RKO (cell line): ENCODE data around the gene CKAP4.

Experiments
- DNase-seq: peaks from one replicate; pipeline ENCODE4 v3.0.0-alpha.2; 2016; ENCODE audit warnings: low spot score

CKAP4 gene

GRCh38 chr12:106240821-106241220 lies 7.0 kb downstream of the CKAP4 start:
- no peak for DNase-seq

DNA sequence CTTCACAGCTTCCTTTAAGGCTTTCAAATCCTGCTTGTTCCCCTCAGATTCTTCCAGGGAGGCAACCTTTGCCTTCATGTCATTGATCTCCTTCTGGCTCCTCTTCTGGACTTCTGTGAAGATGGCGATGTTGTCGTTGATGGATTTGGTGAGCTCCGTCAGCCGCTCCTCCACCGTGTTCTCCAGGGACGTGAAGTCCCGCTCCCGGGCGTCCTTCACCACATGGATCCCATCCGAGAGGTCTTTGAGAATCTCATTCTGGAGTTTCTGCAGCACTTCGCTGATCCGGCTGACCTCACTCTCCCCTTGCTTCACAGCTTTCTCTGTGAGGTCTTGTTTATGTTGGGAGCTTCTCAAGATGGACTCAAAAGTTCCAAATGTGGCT lies 7.9 kb downstream of the CKAP4 start:
- no peak for DNase-seq

DNA sequence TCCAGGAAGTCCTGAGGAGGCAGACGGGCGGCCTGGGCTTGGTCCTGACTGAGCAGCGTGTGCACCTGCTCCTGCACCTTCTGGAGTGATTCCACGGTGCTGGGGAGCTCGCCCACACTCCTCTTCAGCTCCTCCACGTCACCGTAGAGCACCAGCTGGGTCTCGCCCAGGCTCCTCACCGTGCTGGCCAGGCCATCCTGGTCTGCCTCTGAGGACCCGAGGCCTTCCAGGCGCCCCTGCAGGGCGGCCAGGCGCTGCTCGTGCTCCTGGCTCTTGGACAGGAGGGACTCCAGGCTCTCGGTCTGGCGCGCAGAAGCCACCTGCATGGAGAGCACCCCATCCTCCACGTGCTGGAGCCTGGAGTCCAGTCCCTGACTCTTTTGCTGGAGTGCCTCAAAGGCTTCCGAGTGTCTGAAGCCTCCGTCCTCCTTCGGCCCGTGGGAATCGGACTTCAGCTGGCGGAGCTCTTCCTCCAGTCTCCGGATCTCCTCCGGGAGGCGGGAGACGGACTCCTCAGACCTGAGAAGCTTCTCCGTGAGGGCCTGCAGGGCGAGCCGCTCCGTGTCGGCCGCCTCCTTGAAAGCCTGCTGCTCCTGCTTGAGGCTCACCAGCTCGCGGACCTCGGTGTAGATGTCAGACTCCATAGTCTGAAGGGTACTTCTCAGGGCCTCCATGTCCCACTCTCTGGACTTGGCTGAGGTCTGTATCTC lies 8.4 kb downstream of the CKAP4 start:
- no peak for DNase-seq

- no peak for DNase-seq
These were observed 9.7 kb downstream of the CKAP4 start for GRCh38 chr12:106238146-106238545.

DNA sequence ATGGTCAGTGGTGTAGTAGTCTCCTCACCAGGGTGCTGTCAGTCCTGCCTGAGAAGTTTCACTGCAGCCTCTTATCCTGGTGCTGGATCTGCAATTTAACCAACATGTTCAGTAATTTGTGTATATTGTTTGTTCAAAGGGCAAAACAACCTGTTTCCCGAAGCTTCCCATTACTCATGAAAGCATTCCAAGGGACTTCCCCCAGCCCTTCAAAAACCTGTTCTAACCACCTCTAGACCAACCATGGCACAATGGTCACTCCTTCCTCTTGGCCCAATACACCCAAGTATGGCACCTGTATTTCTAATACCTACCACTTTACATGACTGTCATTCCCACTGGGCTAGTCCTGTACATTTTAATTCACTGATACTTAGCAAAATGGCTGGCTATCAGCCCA lies 12.1 kb downstream of the CKAP4 start:
- no peak for DNase-seq

GRCh38 chr12:106234449-106234848 lies 13.4 kb downstream of the CKAP4 start:
- no peak for DNase-seq

- no peak for DNase-seq
These were observed 14.8 kb downstream of the CKAP4 start for GRCh38 chr12:106233011-106233410.

- DNase-seq = no peak
These were observed 18.7 kb downstream of the CKAP4 start for GRCh38 chr12:106229036-106229591.

DNA sequence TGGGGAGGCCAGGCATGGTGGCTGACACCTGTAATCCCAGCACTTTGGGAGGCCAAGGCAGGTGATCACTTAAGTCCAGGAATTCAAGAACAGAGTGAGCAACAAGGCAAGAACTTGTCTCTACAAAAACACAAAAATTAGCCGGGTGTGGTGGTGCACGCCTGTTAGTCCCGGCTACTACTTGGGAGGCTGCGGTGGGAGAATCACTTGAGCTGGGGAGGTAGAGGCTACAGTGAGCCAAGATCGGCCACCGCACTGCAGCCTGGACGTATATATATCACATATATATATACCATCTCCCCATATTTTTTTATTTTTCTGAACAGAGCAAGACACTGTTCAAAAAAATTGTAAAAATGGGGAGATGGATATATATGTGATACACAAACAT lies 19.5 kb downstream of the CKAP4 start:
- no peak for DNase-seq

DNA sequence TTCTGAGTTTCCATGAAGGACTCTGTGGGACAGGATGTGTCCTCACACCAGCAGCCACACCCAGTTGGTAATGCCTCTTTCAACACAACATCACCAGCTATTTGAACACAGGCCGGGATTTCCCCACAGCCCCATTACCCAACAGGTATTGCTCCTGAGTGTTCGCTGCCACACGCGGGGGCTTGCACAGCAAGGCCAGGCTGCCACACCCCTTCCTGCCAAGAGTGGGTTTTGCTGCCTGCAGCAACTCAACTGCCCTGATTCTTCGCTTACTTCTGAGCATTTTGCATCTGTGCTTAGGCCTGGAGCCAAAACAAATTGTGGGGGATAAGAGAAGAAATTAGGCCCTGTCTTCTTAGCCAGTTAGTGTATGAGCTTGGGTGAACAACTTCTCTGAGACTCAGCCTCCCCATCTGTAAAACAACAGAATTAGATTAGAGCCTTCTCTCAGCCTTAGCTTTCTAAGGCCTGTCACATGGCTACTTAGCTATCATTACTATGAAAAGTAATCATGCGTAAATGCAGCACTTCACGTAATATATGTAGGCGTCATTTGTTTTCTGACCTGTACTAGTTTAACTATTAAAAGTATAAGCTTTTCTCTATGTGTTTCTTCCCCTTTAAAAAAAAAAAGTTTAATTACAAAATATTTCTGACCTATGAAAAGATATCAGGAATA lies 20.0 kb downstream of the CKAP4 start:
- DNase-seq = no peak

DNA sequence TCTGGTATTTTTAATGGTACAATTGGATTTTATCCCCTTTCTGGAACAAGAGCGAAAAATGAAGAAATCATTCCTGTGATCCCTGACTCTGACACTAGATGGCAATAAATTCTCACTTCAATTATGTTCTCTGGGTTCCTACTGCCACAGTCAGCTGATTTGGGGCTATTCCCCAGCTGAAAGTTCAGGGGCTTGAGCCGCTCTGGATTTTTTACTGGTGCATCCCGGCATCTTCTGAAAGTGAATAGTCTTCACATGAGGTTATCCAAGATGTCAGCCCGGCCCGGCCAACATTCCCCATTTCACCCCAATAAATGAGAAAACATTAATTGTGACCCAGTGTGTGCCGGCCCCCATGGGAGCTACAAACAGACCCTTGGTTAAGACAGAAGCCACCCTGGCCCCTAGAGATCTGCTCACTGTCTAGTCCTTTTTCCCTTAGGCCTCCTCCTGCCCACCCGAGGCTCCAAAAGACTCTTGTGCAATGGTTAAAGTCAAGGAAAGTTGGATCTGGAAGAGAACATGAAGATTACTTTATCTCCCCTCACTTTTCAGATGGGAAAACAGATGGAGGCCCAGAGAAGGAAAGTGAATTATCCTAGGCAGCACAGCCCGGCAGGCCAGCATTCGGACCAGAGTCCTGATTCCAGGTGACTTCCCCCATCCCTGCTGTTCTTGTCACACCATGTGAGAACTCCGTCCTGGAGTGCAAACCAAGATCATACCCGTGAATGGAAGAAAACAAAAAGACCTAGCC lies 20.8 kb downstream of the CKAP4 start:
- peak; percentile 66 for DNase-seq

DNA sequence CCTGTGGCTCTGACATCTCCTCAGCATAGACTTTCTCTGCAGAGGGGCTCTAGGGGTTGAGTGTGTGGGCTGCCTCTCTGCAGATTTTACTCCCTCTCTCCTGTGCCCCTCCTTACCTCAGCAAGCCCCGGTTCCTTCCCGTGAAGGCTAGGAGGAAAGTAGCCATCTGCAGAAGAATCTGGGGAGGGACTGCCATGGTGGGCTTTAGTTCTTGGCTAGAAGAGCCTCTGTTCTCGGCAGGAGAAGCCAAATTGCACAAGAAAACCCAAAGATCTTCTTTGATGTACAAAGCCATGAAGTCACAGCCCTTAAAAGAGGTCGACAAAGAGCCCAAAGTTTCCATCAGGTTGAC lies 23.5 kb downstream of the CKAP4 start:
- DNase-seq = no peak

GRCh38 chr12:106223485-106224354 lies 24.1 kb downstream of the CKAP4 start:
- DNase-seq = peak; percentile 59

GRCh38 chr12:106220536-106220935 lies 27.3 kb downstream of the CKAP4 start:
- DNase-seq = no peak

DNA sequence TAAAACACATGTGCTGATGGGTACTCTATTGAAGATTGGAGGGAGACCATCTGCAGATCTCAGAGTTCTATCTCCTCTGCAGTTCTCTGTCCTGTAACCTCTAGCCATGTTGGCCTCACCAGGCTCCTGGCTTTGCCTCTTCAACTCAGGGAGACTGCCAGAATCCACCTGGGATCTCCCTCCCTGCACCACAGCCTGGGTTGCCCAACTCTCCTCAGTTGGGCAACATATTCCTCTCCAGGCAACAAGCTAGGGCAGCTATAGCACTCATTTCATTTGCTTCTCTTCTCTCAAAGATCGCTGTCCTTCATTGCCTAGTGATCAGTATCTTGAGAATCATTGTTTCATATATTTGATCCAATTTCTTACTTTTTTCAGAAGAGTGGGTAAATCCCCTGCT lies 28.8 kb downstream of the CKAP4 start:
- DNase-seq = no peak

DNA sequence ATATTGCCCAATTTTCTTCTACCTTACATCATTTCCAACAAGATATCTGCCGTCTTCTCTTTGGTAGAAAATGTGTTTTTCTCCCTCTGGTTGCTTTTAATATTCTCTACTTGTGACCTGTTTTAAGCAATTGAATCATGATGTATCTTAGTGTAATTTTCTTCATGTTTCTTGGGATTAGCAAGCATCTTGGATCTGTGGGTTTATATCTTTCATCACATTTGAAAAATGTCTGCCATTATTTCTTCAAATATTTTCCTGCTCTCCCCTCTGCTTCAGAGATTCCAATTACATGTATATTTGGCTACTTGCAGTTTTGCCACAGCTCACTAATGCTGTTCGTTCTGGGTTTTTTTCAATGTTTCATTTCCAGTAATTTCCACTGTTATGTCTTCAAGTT lies 30.1 kb downstream of the CKAP4 start:
- no peak for DNase-seq

DNA sequence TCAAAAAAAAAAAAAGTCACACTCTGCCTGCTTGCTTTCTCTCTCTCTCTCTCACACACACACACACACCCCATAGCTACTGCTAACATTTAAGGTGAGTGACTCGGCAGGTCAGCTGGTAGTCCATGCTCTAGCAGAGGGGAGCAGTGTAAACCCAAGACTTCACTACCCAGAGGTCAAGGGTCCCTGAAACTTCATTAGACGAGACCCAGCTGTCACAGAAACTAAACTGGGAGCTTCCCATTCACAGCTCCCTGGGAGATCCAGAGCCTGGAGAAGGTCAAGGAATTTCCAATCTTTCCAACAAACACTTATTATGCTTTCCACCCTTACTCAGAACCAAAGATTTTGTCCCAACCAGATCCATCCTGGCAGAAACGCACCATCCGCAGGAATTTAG lies 33.2 kb downstream of the CKAP4 start:
- DNase-seq = no peak

GRCh38 chr12:106213662-106214061 lies 34.2 kb downstream of the CKAP4 start:
- no peak for DNase-seq

- DNase-seq = no peak
These were observed 35.8 kb downstream of the CKAP4 start for GRCh38 chr12:106211973-106212372.

- no peak for DNase-seq
These were observed 42.4 kb downstream of the CKAP4 start for GRCh38 chr12:106205208-106206069.

DNA sequence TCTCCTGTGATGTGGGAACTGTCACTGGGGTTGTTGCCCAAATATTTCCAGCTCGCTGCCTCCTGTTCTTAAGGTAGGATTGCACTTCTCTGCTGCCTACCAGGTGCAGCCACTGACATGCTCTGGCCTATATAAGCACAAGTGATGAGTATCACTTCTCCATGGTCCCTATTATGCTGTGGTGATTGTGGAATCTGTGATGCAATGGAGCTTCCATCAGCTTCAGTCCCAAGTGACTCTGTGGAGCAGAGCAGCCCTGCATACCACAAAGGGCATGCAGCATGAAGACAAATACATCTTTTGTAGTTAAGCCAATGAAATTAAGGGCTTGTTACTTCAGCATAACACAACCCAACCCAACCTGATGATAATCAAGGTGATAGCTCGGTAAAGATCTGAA lies 43.5 kb downstream of the CKAP4 start:
- DNase-seq = no peak
